NOMO-1 (cell line): ENCODE measurements around the gene MSL2.
"Not testable (repeated sequence)": the region's sequence is repeated elsewhere in the genome, so short reads cannot be mapped to it uniquely, and the experiment has no call there.

Experiments used
- DNase-seq, 2 experiments: peaks; one replicate each; lab custom pipeline; 2025; ENCODE audit not compliant: unreplicated experiment in 2 of 2; lab: John Stamatoyannopoulos, UW

Gene MSL2

GRCh38 chr3:136146981-136147729 is 49.0 kb downstream of the MSL2 start:
- no peak for DNase-seq

- DNase-seq, result not testable (repeated sequence)
Observed at GRCh38 chr3:136144397-136144796, 51.7 kb downstream of the MSL2 start.

- DNase-seq, result no peak
Observed at GRCh38 chr3:136142592-136142991, 53.5 kb downstream of the MSL2 start.

- DNase-seq, result no peak
Observed at GRCh38 chr3:136141891-136142290, 54.2 kb downstream of the MSL2 start.

GRCh38 chr3:136141291-136141785 is 54.8 kb downstream of the MSL2 start:
- DNase-seq, result no peak

GRCh38 chr3:136136454-136136853 is 59.7 kb downstream of the MSL2 start:
- no peak for DNase-seq

GRCh38 chr3:136135039-136135802 is 60.9 kb downstream of the MSL2 start:
- no peak for DNase-seq

GRCh38 chr3:136134091-136134490 is 62.0 kb downstream of the MSL2 start:
- no peak for DNase-seq

GRCh38 chr3:136131647-136132046 is 64.5 kb downstream of the MSL2 start:
- not testable (repeated sequence) for DNase-seq

GRCh38 chr3:136122006-136122405 is 74.1 kb downstream of the MSL2 start:
- no peak for DNase-seq

GRCh38 chr3:136120373-136121348 is 75.5 kb downstream of the MSL2 start:
- no peak for DNase-seq

GRCh38 chr3:136119783-136120182 is 76.4 kb downstream of the MSL2 start:
- not testable (repeated sequence) for DNase-seq

GRCh38 chr3:136119332-136119731 is 76.8 kb downstream of the MSL2 start:
- not testable (repeated sequence) for DNase-seq

GRCh38 chr3:136114421-136114820 is 81.7 kb downstream of the MSL2 start:
- no peak for DNase-seq

GRCh38 chr3:136110481-136110880 is 85.7 kb downstream of the MSL2 start:
- no peak for DNase-seq

- no peak for DNase-seq
Observed at GRCh38 chr3:136109499-136109898, 86.6 kb downstream of the MSL2 start.

- no peak for DNase-seq
Observed at GRCh38 chr3:136106101-136106500, 90.0 kb downstream of the MSL2 start.

- DNase-seq, result no peak
Observed at GRCh38 chr3:136105044-136105443, 91.1 kb downstream of the MSL2 start.
